HG03064 (cell line): ENCODE results near the gene SPACA9.

ENCODE experiments used
- ATAC-seq: cut with Tn5 transposase; IDR thresholded peaks from one replicate; pipeline ENCODE4 v1.9.1; 2021; ENCODE audit warnings: low read depth; ENCODE audit not compliant: unreplicated experiment

The SPACA9 gene

GRCh38 chr9:132888151-132888550, 9.5 kb downstream of the SPACA9 start:
- ATAC-seq = no peak

DNA sequence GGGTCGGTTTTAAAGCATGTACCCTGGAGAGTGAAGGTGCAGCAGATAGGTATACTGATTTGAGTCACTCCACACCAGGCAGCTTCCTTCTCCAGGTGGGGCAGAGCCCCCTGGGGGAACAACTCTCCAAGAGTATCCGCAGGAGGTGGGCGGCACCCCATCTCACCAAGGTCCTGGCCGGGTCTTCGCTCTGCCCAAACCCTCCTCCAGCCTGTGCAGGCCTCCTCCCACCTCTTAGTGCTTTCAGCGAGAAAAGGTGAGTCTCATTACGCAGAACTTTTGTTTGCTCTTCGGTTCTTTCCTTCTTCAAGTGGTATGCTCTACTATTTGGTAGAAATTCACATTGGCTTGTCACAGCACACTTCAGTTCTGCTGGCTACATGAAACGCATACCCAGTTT, 13.7 kb downstream of the SPACA9 start:
- no peak for ATAC-seq

DNA sequence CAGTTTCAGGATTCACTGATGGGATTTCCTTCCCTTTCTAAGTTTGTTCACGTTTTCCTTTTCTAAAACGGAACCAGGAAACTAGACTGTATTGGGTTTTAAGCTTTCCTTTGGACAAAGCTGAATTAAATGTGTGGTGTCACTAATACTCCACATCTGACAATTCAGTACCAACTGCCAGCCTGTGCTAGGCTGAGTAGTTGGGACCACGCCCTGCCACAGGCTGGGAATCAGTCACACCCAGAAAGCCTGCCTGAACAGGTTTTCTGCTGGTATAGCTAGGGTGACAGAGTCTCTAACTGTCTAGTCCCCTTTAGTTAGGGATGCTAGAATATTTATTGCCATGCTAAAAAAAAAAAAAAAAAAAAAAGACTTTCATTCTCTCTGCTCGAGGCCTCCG, 15.6 kb downstream of the SPACA9 start:
- no peak for ATAC-seq

GRCh38 chr9:132894862-132895835, 16.5 kb downstream of the SPACA9 start:
- ATAC-seq = no peak

- no peak for ATAC-seq
Measured at GRCh38 chr9:132896264-132896663, 17.6 kb downstream of the SPACA9 start.

- ATAC-seq = no peak
Measured at GRCh38 chr9:132896906-132897305, 18.2 kb downstream of the SPACA9 start.

- no peak for ATAC-seq
Measured at GRCh38 chr9:132898051-132898450, 19.4 kb downstream of the SPACA9 start.

- no peak for ATAC-seq
Measured at GRCh38 chr9:132901858-132902831, 23.4 kb downstream of the SPACA9 start.

DNA sequence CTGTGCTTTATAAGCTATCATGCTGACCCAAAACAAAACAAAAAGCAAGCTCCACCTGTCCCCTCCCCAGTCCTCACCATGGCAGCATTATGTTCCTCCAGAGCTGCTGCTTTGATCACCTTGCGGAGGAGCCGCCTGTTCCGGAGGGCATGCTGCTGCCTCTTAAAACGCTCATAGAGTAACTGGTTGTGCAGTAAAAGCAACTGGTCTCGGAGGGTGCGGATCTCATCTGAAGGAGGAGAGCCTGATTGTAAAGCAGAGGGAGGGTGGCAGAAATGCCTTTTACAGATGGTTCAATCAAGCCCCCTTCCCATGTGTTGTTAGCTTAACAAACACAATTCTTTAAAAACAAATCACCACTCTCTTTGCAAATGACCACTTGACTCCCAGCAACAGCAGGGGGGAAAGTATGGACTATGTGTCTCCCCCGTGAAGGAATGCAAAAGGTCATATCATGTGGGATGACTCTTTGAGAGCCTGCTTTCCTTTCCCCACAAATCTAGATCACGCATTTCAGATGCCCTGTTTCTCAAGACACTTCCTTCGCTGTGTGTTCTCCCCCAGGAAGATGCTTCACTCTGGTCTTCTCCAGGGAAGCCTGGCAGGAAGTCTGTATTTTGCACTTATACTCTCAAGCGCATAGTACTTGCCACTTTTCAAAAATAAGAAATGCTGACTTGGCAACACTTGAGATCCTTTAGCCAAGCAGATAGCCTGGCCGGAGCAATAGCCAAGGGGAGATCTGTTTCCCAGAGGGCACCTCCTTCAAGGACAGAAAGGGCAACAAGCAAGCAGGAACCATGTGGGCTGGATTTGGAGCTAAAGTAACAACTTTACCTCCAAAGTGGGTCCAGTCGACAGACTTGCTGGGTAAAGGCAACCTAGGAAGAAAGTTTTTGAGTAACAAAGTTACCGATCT, 25.1 kb downstream of the SPACA9 start:
- ATAC-seq = no peak

- no peak for ATAC-seq
Measured at GRCh38 chr9:132905726-132906125, 27.0 kb downstream of the SPACA9 start.

DNA sequence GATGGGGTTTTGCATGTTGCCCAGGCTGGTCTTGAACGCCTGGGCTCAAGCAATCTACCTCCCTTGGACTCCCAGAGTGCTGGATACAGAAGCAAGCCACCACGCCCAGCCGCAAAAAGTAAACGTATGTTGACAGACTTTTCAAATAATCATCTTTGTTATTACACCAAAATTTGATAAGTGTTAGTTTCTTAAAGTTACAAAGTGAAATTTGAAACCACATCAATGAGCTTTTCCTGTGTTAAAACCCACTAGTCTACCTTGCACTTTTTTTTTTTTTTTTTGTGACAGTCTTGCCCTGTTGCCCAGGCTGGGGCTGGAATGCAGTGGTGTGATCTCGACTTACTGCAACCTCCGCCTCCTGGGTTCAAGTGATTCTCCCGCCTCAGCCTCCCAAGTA, 29.9 kb downstream of the SPACA9 start:
- ATAC-seq = no peak

- ATAC-seq = no peak
Measured at GRCh38 chr9:132909311-132909710, 30.6 kb downstream of the SPACA9 start.

GRCh38 chr9:132910376-132910775, 31.7 kb downstream of the SPACA9 start:
- ATAC-seq = no peak

GRCh38 chr9:132912131-132912530, 33.4 kb downstream of the SPACA9 start:
- ATAC-seq = no peak

DNA sequence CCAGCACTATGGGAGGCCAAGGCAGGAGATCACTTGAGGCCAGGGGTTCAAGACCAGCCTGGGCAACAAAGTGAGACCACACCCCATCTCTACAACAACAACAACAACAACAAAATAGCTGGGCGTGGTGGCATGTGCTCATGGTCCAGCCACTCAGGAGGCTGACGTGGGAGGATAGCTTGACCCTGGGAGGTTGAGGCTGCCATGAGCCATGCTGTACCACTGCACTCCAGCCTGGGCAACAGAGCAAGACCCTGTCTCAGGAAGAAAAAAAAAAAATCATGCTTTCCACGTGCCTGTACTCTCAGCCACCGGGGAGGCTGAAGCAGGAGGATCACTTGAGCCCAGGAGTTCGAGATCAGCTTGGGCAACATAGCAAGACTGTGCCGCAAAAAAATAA, 36.2 kb downstream of the SPACA9 start:
- ATAC-seq = no peak

GRCh38 chr9:132919614-132920268, 41.0 kb downstream of the SPACA9 start:
- no peak for ATAC-seq

DNA sequence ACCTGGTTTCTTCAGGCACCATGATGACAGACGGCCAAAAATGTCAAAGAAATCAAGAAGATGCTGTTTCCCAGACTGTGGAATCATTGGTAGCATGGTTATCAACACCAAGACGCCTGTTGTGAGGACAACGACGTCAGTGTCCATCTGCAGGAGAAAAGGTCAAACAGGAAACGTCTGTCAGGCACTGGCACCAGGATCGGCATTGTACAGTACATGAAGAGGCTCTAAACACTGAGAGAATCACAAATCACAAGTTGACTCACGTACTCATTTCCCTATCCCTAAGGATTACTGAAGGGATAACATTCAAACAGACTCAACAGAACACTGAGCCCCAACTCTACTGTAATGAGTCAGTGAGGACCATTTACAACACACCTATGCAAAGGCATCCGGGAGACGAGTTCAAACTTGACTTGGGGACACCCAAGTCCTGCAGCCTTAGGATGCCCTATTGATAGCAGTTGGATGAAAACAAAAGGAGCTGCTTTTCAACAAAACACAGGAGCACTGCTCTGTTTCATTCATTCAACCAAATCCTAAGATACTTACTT, 44.7 kb downstream of the SPACA9 start:
- ATAC-seq = no peak

DNA sequence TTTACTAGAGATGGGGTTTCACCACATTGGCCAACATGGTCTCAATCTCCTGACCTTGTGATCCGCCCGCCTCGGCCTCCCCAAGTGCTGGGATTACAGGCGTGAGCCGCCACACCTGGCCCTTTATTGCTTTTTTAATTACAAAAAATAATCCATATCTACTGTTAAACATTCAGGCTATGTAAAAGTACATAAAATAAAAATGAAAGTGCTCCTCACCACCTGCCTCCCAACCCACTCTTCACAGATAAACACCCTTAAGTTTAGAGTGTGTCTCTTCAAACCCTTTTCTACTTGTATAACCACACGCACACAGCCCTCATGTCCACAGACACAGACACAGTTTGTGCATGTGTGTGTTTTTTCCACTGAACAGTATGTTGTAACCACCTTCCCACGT, 49.0 kb downstream of the SPACA9 start:
- no peak for ATAC-seq

DNA sequence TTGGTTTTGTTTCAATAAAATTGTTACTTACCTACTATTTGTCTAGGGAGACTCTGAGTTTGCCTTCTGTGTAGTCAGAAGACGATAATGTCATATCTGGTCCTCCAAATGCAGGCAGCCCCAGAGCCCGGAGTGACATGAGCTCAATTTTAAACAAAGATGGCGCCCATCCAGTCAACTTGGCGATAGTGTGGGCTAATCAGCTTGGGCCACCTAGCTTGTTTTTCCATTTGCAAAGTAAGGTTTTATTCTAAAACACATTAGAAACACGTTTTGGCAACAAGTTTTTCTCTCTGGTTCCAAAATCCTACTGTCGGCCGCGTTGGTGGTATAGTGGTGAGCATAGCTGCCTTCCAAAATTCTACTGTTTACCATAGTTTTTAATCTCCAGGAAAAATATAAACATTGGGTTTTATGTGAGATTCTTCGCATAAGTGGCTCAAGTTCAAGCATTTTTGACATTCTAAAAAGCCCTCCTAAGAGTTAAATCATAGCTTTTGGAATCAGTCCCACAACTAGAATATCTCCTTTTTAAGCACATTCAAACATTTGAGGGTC, 52.6 kb downstream of the SPACA9 start:
- no peak for ATAC-seq
